Mucosa of descending colon (tissue), 3 donors: ENCODE results near the gene SPDEF. TPM values are rescaled to one million over a fixed set of nuclear protein-coding genes. Genes with fewer than 3 reads are reported as not detected.

ENCODE experiments used
- ATAC-seq: fragments of 200-7000 bp; cut with Tn5 transposase; one replicate; pipeline ENCODE4 v1.9.1; 2020; ENCODE audit warnings: mild to moderate bottlenecking, moderate library complexity
- DNase-seq, 3 donors: peaks; one replicate each; pipeline ENCODE4 v3.0.0-alpha.2; 2020
- H3K36me3 ChIP-seq: fragments of 200-600 bp; one replicate; pipeline ENCODE4 v1.8.0; 2021; ENCODE audit warnings: low read depth, mild to moderate bottlenecking
- H3K4me1 ChIP-seq: fragments of 200-600 bp; one replicate; pipeline ENCODE4 v1.8.0; 2021; ENCODE audit warnings: low read depth, mild to moderate bottlenecking
- H3K4me3 ChIP-seq: fragments of 200-600 bp; one replicate; pipeline ENCODE4 v1.8.0; 2021; ENCODE audit warnings: mild to moderate bottlenecking
- H3K9me3 ChIP-seq: fragments of 200-600 bp; one replicate; pipeline ENCODE4 v1.8.0; 2021; ENCODE audit warnings: mild to moderate bottlenecking
- intact Hi-C, 2 donors: fragments of 100-400 bp; cut with DNase I in 1 of 2; cut with micrococcal nuclease in 1 of 2; formaldehyde crosslinking; loops; one replicate each; pipeline versions ENCODE4 v1.11.0 to v1.11.1; 2022; cut with DNase I, micrococcal nuclease
- total RNA-seq, 3 donors: library from RNA; stranded (reverse); fragmentation: NEBNext Ultra II Directional in 2 of 3; extraction: Animal tissue kit (Norgen Biotek cat#: 25700) in 2 of 3; gene quantifications; one replicate each; pipeline versions ENCODE4 v1.2.1 to v1.2.4, GENCODE V29; 2021 to 2023
- TF ChIP-seq, protein P1 (sequence below): fragments of 200-600 bp; IDR thresholded peaks from one replicate; pipeline ENCODE4 v1.8.0; 2022; ENCODE audit warnings: antibody characterized with exemption, mild to moderate bottlenecking
- donor health status: DM: no; HTN: no; CAD: no; lungs with moderate emphysema.
- donor health status: DM: no; HTN: no; CAD: no.
- donor health status: DM: no; HTN: yes; CAD: no.

SPDEF gene
- total RNA-seq, 3 donors from 2014 or later = 13.8 to 49.1 (median 38.2) TPM

DNA sequence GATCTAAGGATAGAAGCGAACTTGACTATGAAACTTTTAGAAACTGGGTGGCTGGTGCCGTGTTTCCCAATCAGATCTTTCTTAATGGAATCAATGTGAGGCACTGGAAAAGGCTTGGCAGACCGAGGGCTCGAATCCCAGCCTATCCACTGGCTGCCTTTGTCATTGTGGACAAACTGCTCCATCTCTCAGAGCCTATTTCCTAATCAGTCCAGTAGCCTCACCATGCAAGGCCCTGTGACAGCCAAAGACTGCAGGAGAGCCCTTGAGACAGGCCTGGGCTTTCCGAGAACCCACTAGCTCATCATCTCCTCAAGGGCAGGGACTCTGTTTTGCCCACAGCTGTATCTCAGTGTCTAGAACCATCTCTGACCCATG, 43.4 kb downstream of the SPDEF start:
- ATAC-seq = no peak
- H3K9me3 ChIP-seq = no peaks in the 10 kb centered on the region
- TF ChIP-seq, protein P1, sequence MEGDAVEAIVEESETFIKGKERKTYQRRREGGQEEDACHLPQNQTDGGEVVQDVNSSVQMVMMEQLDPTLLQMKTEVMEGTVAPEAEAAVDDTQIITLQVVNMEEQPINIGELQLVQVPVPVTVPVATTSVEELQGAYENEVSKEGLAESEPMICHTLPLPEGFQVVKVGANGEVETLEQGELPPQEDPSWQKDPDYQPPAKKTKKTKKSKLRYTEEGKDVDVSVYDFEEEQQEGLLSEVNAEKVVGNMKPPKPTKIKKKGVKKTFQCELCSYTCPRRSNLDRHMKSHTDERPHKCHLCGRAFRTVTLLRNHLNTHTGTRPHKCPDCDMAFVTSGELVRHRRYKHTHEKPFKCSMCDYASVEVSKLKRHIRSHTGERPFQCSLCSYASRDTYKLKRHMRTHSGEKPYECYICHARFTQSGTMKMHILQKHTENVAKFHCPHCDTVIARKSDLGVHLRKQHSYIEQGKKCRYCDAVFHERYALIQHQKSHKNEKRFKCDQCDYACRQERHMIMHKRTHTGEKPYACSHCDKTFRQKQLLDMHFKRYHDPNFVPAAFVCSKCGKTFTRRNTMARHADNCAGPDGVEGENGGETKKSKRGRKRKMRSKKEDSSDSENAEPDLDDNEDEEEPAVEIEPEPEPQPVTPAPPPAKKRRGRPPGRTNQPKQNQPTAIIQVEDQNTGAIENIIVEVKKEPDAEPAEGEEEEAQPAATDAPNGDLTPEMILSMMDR = no peak

DNA sequence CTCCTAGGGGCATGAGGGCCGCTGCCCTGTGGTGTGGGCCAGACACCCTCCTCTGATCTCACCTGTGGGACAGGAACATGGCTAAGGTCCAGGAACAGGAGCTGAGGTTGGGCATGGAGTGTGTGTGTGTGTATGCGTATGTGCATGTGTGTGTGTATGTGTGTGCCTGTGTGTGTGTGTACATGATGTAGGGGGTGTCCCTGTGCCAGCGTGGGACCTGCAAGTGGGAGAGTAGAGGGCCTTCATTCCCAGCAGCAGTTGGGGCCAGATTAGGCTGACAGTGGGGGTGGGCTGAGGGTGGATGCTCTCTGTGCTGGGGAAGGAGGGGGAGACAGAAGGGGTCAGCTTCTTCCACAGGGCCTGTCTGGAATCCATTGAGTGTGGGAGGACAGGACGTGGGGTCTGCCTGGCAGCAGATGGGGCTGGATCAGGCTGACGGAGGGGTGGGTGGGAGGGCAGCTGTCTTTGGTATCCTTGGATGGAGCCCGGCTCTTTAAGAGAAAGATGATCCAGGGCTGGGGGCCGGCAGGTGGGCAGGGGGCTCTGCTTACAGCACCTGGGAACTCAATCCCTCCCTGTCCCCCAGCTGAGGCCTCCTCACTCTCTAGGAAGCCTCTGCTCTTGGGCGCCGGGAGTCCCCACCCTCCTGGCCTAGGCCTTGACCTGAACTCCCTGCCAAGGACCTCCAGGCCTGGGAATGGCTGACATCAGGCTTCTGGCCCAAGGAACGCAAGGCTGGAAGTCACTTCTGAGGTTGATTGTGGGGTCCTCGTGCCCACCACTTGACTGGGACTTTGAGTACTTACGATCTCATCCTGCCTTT, 44.0 kb downstream of the SPDEF start:
- Histone ChIP-seq H3K4me1 (no peaks in the 10 kb centered on the region), H3K36me3 (no peaks in the 10 kb centered on the region), H3K9me3 (no peaks in the 10 kb centered on the region), H3K4me3 (no peak overlapping the region)
- intact Hi-C loops = no loop called here
- TF ChIP-seq, protein P1 = no peak
- DNase-seq (no peak), ATAC-seq (no peak)

More for the DNA sequence above, 43.4 kb downstream of the SPDEF start:
- Histone ChIP-seq H3K4me3 (no peak overlapping the region), H3K4me1 (no peaks in the 10 kb centered on the region), H3K36me3 (no peaks in the 10 kb centered on the region)
- no peak for DNase-seq
- intact Hi-C loops = no loop called here

DNA sequence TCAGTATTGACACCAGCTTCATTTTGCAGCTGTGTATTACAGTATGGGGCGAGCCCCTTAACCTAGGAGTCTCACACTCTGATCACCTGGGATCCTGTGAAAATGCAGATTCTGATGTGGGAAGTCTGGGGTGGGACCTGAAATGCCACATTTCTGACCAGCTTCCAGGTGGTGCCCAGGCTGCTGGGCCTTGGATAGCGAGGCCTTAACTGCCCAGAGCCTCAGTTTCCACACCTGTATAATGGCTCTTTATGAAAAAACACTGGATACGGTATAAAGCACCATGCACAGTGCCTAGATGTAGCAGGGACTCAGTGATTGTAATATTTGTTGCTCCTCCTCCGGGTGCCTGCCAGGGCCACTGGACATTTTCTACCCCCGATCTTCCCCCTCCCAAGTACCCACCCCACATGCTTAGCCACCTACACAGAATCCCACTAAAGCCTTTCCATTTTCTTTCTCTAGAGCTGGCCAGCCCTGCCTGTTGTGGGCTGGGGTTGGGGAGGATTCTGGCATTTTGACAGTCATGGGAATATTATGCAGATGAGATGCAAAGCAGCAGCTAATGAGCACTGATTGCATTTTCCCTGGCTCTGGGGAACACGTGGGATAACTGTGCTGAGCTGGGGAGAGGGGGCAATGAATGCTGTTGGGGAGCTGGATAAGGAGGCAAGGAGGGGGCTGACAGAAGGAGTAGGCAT, 44.8 kb downstream of the SPDEF start:
- intact Hi-C loops = no loop called here
- DNase-seq (no peak), ATAC-seq (no peak)
- Histone ChIP-seq H3K4me1 (no peaks in the 10 kb centered on the region), H3K36me3 (no peaks in the 10 kb centered on the region), H3K9me3 (no peaks in the 10 kb centered on the region), H3K4me3 (no peak overlapping the region)
- TF ChIP-seq, protein P1 = no peak

DNA sequence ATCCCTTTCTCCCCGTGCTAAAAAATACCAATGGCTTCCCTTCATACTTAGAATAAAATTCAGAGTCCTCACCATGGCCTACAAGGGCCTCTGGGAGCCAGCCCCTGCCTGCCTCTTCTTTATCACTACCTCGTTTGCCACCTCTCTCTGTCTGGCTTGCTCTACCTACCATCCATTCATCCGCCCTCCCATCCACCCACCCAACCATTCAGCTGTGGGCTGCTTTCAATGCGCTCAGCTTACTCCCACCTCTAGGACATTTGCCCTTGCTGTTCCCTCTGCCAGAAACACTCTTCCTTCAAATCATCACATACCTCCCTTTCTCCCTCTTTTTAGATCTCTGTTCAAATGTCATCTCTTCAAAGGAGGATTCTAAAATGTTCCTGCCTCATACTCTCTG, 45.8 kb downstream of the SPDEF start:
- ATAC-seq (no peak), DNase-seq (no peak)
- Histone ChIP-seq H3K9me3 (no peaks in the 10 kb centered on the region), H3K36me3 (no peaks in the 10 kb centered on the region), H3K4me1 (no peaks in the 10 kb centered on the region), H3K4me3 (no peak overlapping the region)
- TF ChIP-seq, protein P1 = no peak
- intact Hi-C loops = no loop called here

DNA sequence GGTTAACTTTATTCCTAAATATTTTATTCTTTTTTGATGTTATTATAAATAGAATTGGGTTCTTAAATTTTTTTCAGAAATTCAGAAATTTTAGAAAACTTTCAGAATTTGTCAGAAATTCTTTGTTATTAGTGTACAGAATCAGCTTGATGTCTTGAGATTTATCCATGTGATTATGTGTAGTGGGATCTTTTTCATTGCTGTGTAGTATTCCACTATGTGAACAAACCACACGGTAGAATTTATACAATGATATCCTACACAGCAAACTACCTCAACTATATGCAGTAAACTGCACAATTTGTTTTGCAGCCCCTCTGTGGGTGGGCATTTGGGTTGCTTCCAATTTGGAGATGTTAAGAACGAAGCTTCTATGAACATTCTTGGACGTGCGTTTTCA, 46.3 kb downstream of the SPDEF start:
- Histone ChIP-seq H3K36me3 (no peaks in the 10 kb centered on the region), H3K4me1 (no peaks in the 10 kb centered on the region), H3K4me3 (no peak overlapping the region), H3K9me3 (no peaks in the 10 kb centered on the region)
- intact Hi-C loops = no loop called here
- ATAC-seq (no peak), DNase-seq (no peak)
- TF ChIP-seq, protein P1 = no peak
